ENCODE results near the gene INPP4A.

Gene INPP4A

GRCh38 chr2:98565286-98565860 is 120.7 kb downstream of the INPP4A start:
- no peak for DNase-seq (ENCODE audit: low spot score)

- no peak for DNase-seq (ENCODE audit: low spot score)
Measured at GRCh38 chr2:98565941-98566340, 121.3 kb downstream of the INPP4A start.

- DNase-seq (ENCODE audit: low spot score), result peak; percentile 73
Measured at GRCh38 chr2:98568161-98568956, 123.7 kb downstream of the INPP4A start.

DNA sequence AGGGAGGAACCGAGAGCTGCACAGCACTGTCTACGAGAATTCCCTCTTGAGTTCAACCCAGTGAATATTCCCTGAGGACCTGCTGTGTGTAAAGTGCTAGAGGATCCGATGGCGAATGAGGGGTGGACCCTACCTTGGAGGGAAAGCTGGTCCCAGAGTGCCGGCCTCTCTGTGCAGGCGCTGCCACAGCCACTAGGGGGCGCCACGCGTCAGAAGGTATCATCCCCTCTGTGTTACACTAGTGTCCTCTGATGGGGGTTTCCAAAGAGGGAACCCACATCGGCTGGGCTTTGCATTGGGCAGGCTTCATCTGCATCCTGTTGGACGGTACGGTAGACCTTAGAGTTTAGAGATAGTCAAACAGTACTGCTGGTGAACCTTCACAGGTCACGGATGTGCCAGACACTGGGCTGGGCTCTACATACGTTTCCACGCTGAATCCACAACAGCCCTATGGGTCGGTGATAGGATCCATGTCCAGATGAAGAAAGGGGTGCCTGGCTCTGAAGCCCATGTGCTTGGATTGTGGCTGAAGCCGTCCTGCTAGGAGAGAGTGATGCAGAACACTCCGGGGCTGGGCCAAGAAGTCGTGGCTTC is 124.6 kb downstream of the INPP4A start:
- DNase-seq (ENCODE audit: low spot score), result peak; percentile 59

DNA sequence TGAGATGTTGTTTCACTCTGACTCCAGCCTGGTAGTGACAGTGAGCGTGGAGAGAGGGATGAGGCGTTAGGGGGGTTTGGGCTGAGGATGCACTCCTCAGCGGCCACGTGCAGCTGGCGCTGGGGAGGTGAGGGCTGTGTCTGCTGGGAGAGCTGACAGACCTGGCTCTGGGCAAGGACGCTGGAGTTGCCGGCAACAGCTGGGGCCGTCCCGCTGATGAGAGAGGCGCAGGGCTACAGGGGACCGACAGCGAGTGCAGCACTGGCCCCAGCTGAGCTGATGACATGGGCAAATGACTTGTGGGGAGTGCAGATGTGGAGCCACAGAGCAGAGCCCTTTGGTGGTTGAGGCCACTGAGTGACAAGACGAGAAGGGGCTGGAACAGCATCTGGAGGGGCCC is 125.3 kb downstream of the INPP4A start:
- no peak for DNase-seq (ENCODE audit: low spot score)

DNA sequence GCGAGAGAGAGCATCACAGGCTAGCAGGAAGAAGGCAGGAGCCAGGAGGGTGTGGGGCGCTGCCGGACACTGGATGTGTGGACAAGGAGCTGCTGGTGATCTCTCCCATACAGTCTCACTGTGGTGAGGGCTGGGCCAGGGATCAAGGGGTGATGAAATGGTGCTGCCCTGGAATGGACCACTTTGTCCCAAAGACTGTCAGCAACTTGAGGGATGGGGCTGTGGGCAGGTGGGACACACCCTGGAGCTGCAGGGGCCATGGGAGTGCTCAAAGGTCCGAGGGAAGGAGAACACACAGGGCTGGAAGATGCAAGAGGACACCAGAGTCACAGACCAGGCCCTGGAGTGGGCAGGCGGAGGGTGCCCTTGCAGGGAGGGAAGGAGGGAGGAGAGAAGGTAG is 125.7 kb downstream of the INPP4A start:
- no peak for DNase-seq (ENCODE audit: low spot score)

- no peak for DNase-seq (ENCODE audit: low spot score)
Measured at GRCh38 chr2:98571121-98571701, 126.6 kb downstream of the INPP4A start.

DNA sequence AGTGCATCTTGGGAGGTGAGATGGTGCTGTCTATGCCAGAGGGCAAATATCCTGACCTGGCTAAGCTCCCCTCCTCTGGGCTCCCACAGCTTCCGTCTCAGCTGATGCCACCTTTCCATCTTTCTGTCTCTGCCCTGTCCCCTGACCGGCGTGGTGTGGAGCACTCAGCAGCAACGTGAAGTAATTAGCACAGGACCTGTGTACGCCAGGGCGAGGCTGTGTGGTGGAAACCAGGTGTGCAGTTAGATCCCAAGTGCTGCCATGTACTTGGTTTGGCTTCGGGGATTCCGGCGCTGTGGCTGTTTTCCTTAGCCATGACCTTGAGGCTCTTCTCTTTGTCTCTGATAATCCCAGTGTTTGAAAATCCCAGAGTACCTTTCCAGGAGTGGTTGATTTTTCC is 127.1 kb downstream of the INPP4A start:
- DNase-seq (ENCODE audit: low spot score), result no peak

- DNase-seq (ENCODE audit: low spot score), result no peak
Measured at GRCh38 chr2:98572211-98572610, 127.6 kb downstream of the INPP4A start.

DNA sequence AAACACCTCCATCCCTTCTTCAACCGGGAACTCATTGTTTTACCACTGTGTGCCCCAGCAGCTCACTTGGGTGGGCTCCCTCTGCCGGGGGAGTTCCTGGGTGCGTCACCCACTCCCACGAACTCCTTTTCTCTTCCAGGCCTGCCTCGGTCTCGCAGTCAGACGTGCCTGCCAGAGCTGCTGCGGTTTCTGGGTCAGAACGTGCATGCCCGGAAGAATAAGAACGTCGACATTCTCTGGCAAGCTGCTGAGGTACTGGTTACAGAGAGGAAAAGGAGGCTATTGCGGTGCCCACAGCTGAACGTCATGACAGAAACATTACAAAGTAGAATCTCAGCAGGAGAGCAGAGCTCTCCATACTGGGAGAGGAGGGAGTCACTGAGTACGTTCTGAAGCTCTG is 128.0 kb downstream of the INPP4A start:
- DNase-seq (ENCODE audit: low spot score), result peak; percentile 32

DNA sequence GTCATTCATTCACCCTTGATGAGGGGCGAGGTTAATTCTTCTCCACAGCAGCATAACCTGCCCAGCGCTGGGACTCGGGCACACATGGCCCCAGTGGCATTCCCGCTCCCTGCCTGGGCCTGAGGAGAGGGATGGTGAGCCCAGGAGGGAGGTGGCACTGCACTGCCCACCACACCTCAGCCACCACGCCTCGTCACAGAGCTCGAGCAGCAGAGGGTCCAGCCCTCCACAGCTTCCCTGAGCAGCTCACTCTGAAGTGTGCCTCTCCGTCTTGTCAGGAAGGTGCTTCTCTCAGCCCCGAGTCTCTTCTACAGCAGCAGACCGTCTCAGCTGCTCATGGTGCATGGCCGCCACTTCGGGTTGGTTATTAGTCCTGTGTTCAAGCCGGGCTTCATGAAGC is 128.8 kb downstream of the INPP4A start:
- no peak for DNase-seq (ENCODE audit: low spot score)

DNA sequence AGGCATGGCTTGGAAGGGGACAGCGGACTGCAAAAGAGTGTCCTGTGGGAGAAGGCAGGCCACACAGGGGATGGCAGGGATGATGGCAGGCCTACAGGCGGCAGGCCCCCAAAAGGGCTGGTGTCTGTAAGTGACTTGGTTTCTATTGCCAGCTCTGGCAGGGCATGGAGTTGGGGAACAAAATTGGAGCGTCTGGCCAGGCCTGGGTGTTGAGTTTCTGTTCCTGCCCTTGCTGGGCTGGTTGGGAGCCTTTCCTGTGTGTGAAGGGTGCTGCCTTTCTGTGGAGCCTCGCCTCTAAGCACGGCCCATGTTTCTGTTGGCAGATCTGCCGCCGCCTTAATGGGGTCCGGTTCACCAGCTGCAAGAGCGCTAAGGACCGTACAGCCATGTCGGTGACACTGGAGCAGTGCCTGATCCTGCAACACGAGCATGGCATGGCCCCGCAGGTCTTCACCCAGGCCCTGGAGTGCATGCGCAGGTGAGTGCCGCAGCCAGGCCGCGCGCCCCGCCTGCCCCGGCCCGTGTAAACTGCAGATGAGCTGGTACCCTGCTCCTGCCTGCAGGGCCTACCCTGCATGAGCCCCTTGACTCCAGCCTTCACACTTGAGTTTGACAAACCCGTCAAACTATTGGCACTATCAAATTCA is 132.1 kb downstream of the INPP4A start:
- DNase-seq (ENCODE audit: low spot score), result no peak

DNA sequence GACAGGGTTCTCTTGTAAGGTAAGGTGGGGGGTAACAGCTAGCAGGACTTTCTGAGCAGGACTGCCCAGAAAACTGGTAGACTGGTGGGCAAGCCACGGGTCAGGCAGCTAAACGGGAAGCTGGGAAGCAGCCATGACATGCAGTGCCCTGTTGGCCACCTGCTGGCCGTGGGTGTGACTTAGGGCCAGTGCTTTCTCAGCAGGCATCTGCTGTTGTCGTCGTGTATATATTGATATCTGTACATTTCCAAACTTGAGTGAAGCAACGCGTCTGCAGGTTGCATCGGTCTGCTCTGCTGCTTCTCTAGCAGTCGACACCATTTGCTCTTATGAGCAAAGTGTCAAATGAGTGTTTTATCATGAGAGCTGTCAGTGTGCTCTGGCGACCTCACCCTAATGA is 132.7 kb downstream of the INPP4A start:
- DNase-seq (ENCODE audit: low spot score), result no peak

DNA sequence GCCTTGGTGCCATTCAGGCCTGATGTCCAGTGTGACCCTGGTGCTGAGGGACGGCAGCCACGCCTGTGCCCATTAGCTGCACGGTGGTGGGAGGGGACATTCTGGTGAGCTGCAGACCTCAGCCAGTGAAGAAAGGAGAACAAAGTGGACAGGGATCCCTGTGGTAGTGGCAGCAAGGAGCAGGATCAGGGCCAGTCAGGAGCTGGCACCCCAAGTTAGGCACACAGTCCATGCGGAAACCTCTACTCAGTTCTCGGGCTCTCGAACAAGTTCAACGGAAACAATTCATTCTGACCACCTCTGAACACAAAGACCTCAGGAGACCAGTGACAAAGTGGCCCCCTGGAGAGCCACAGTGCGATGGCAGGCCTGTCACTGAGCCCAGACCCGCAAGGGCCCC is 133.6 kb downstream of the INPP4A start:
- no peak for DNase-seq (ENCODE audit: low spot score)

DNA sequence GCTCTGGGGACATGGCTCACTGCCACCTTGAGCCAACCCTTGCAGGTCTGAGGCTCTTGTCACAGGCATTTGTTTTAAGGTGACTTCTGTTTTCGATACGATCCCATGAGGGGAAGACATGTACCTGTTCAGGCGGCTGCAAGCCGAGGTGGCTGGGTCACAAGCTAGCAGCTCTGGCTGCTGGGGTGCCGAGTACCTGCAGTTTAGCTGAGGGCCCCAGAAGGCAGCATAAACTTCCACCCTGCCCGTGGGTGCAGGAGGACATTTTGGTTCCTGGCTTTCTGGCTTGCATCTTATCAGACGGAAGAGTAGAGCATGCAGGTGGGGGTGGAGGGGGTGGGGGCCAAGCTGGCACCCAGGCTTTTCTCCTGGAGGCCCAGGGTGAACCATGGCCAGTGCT is 135.3 kb downstream of the INPP4A start:
- no peak for DNase-seq (ENCODE audit: low spot score)

DNA sequence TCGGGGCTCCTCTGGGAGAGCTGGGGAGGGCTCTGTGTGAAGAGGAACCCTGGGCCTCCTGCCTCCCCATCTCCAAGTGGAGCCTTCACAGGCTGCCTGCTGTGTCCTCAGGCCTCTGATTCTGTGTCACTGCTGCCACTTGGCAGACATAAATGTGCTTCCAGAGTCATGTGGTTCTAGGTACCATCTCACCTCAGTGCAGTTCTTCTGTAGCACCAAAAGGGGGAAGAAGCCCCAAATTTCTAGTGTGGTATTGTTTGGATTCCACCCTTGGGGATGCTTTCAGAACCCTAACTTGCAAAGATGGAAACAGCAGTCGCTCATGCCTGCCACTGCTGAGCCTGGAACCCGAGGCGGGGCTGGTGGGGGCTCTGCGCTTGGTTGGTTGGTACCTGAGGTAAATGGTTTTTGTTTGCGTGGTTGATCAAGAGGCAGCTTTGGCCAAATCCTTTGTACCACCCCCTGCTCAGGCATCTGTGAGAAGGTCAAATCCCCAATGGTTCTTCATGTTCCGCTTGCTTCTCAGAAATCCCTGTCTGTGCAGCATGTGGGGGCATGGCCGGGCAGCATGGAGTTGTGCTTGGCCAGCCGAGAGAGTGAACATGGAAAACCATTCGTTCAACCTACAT is 136.1 kb downstream of the INPP4A start:
- no peak for DNase-seq (ENCODE audit: low spot score)

GRCh38 chr2:98582523-98582922 is 137.9 kb downstream of the INPP4A start:
- DNase-seq (ENCODE audit: low spot score), result no peak

DNA sequence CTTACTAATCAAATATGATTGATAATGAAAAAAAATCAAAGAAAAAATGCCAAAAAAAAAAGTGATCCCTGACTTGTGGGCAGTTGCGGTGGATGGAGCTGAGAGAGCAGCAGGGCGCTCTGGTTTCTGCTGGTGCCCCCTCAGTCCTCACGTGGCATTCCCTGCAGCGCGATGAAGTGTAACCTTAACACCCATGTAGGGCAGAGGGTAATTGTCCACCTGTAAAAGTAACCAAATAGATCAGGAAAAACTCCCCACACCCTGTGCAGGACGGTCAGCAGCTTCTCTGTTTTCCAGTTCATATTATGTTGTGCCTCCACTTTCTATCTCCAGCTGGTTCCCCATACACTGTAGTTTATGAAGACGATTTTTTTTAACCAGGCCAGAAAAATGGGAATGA is 138.6 kb downstream of the INPP4A start:
- no peak for DNase-seq (ENCODE audit: low spot score)

- DNase-seq (ENCODE audit: low spot score), result no peak
Measured at GRCh38 chr2:98583816-98584618, 139.4 kb downstream of the INPP4A start.

DNA sequence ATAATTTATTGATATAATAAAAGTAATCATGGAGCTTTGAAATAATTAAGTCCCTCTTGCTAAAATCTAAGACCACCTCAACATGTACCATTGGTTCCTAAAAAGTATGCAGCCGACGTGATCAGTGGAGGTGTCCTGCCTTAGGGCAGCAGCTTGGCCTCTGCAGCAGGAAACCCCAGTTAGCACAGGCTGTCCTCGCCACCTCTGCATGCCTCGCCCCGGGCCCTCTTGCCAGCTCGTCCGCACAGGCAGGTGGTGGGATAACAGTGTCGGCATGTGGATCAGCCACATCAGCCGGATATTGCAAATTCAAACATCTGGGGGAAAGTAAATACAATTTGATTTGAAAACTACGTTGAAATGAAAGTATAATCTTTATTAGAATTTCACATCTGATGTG is 140.7 kb downstream of the INPP4A start:
- DNase-seq (ENCODE audit: low spot score), result no peak

DNA sequence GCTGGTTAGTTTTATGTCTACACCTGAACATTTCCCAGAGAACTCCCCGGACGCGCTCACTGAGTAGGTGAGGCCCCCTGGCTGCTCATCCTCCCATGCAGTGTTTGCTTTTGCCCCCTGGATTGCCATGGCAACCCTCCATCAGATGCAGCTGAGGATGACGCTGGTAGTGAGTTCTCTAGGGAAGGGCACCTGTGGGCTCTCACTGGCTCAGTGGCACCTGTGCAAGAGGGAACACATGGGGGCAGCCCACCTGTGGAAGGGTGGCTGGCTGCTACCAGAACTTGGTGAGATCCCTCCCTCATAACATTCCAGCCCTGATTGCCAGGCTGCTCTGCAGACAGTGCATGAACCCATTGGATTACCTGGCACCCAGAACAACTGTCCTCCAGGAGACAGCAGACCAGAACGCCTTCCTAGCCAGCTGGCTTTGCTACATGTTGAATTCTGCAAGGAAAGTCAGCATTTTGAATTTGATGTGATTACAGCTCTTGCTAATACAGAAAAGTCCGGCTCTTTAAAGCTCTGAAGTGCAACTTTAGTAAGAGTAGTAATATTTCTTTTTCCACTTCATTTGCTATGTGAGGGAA is 142.0 kb downstream of the INPP4A start:
- DNase-seq (ENCODE audit: low spot score), result no peak

All from AG08396 (cell line).